Stimulated activated CD8-positive, alpha-beta memory T cell treated with anti-CD3 and anti-CD28 coated beads, Interleukin-4, amount 100 ng/mL, for 48 hours (primary cell): Measurements from ENCODE around the gene SEPTIN1.
A peak's percentile ranks its signal among the peaks of the same experiment; 100 is the strongest.

Source experiments
- DNase-seq: peaks from one replicate; pipeline ENCODE4 v3.0.0-alpha.2; 2020

SEPTIN1 gene

DNA sequence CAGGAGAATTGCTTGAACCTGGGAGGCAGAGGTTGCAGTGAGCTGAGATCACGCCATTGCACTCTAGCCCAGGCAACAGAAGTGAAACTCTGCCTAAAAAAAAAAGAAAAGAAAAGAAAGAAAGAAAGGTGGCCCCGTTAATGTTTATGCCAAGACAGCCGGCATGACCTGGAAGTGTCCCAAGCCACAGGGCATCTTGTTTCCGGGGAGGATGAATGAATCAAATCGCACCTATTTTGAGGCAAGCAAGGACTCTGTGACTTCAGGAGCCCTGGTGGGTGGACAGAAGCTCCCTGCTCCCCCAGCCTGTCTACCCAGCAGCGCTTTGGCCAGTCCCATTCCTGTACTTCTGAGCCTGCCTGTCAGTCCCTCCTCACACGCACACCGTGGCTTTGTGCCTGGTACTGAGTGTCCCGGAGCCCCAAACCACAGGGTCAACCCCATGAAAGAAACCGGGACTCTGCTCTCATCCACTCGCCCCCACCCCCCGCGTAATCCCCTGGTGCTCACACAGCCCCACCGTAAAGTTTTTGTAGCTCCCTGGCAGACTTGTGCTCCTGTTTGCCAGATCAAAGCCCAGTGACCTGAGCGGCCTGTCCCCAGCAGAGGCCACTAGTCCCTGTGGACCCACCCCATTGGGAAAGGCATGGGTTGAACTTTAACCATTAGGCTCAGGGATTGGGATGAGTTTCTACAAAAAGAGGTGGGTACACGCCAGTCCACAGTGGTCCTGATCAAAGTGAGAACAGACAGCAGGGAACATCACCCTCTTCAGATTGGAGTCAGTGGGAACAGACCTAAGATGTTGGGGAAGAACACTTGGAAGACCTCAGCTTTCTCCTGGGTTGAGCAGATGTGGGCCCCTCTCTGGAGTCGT lies 46.5 kb downstream of the SEPTIN1 start:
- no peak for DNase-seq

- peak; percentile 86 for DNase-seq
Observed at GRCh38 chr16:30335028-30335597, 47.2 kb downstream of the SEPTIN1 start.

GRCh38 chr16:30334473-30334989 lies 47.8 kb downstream of the SEPTIN1 start:
- peak; percentile 88 for DNase-seq
